ENCODE measurements around the gene VANGL2. TPM values are rescaled to one million over a fixed set of nuclear protein-coding genes. Genes with fewer than 3 reads are reported as not detected.

Gene VANGL2
- total RNA-seq, 1 experiment from 2014 or later, result 3.4 TPM

DNA sequence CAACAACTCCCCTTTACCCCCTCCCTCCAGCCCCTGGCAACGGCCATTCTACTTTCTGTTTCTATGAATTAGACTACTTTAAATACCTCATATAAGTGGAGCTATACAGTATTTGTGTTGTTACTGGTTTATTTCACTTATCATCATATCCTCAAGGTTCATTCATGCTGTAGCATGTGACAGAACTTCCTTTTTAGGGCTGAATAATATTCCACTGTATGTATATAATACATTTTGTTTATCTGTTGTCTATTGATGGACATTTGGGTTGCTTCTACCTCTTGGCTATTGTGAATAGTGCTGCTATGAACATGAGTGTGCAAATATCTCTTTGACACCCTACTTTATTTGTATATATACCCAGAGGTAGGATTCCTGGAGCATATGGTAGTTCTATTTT is 31.3 kb upstream of the VANGL2 start:
- Mint-ChIP-seq H3K9me3 (ENCODE audit: unreplicated experiment) (no peaks in the 10 kb centered on the region), H3K4me3 (ENCODE audit: unreplicated experiment) (no peak overlapping the region), H3K4me1 (ENCODE audit: low read depth, unreplicated experiment) (no peaks in the 10 kb centered on the region), H3K27me3 (ENCODE audit: insufficient read depth, unreplicated experiment) (peaks cover 8% of the 10 kb centered on the region), H3K36me3 (ENCODE audit: insufficient read depth, unreplicated experiment) (peaks cover 4% of the 10 kb centered on the region), H3K27ac (ENCODE audit: unreplicated experiment) (no peak overlapping the region)
- no TSS peak for BruUV-seq (replicated peaks)
- no peak for DNase-seq
- H3K36me3 ChIP-seq (ENCODE audit: control insufficient read depth, insufficient read depth, low read length), result no peaks in the 10 kb centered on the region
- intact Hi-C loops (cut with micrococcal nuclease; ENCODE audit: unreplicated experiment), result no loop called here
- H3K4me3 ChIP-seq (ENCODE audit: low read depth, low read length), result no peak overlapping the region
- ChIA-PET POLR2A (no interaction called here), CTCF (no interaction called here)
- no peaks in the 10 kb centered on the region for H3K9me3 ChIP-seq
- H3K27me3 ChIP-seq (replicated peaks; ENCODE audit: control insufficient read depth, insufficient read depth, low read length), result no peaks in the 10 kb centered on the region
- no peaks in the 10 kb centered on the region for H3K4me1 ChIP-seq
- TF ChIP-seq, protein P1, sequence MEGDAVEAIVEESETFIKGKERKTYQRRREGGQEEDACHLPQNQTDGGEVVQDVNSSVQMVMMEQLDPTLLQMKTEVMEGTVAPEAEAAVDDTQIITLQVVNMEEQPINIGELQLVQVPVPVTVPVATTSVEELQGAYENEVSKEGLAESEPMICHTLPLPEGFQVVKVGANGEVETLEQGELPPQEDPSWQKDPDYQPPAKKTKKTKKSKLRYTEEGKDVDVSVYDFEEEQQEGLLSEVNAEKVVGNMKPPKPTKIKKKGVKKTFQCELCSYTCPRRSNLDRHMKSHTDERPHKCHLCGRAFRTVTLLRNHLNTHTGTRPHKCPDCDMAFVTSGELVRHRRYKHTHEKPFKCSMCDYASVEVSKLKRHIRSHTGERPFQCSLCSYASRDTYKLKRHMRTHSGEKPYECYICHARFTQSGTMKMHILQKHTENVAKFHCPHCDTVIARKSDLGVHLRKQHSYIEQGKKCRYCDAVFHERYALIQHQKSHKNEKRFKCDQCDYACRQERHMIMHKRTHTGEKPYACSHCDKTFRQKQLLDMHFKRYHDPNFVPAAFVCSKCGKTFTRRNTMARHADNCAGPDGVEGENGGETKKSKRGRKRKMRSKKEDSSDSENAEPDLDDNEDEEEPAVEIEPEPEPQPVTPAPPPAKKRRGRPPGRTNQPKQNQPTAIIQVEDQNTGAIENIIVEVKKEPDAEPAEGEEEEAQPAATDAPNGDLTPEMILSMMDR (IDR thresholded peaks at IDR 0.05; ENCODE audit: insufficient read depth in 1 of 2, low read depth in 1 of 2, low read length in 1 of 2, severe bottlenecking in 1 of 2, unreplicated experiment in 1 of 2), result no peak

DNA sequence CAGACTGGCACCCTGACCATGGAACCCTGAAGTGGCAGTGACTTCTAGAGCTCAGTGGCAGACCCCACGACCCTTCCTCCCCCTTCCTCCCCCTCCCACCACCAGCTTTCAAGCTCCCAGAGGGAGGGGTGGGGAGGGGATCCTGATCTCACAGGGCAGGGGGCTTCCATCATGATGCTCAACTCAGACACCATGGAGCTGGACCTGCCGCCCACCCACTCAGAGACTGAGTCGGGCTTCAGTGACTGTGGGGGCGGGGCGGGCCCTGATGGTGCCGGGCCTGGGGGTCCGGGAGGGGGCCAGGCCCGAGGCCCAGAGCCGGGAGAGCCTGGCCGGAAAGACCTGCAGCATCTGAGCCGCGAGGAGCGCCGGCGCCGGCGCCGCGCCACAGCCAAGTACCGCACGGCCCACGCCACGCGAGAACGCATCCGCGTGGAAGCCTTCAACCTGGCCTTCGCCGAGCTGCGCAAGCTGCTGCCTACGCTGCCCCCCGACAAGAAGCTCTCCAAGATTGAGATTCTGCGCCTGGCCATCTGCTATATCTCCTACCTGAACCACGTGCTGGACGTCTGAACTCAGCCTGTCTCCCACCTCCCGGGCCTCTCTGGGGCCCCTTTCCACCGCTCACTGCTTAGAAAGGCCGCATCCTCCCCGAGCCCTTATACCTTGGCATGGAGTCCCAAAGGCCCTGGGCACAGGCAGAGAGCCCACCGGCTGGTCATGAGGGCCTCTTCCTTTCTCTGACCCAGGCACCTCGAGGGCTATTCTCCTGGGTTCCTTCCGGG is 29.6 kb upstream of the VANGL2 start:
- Mint-ChIP-seq H3K9me3 (ENCODE audit: unreplicated experiment) (no peaks in the 10 kb centered on the region), H3K4me3 (ENCODE audit: unreplicated experiment) (no peak overlapping the region), H3K27ac (ENCODE audit: unreplicated experiment) (no peak overlapping the region), H3K27me3 (ENCODE audit: insufficient read depth, unreplicated experiment) (peaks cover 8% of the 10 kb centered on the region), H3K4me1 (ENCODE audit: low read depth, unreplicated experiment) (peaks cover 5% of the 10 kb centered on the region), H3K36me3 (ENCODE audit: insufficient read depth, unreplicated experiment) (no peaks in the 10 kb centered on the region)
- H3K36me3 ChIP-seq (ENCODE audit: control insufficient read depth, insufficient read depth, low read length), result no peaks in the 10 kb centered on the region
- no peak for DNase-seq
- no peak overlapping the region for H3K4me3 ChIP-seq (ENCODE audit: low read depth, low read length)
- H3K27me3 ChIP-seq (replicated peaks; ENCODE audit: control insufficient read depth, insufficient read depth, low read length), result no peaks in the 10 kb centered on the region
- intact Hi-C loops (cut with micrococcal nuclease; ENCODE audit: unreplicated experiment), result loop anchor here (10.0 kb wide), 1 partner anchor 76 kb away; no protein-coding TSS in a partner anchor
- BruUV-seq (replicated peaks), result no TSS peak
- ChIA-PET CTCF (interaction anchor here (0.6 to 1.1 kb wide), 2 partner anchors 17 to 177 kb away, joined by 3 read pairs; no protein-coding TSS in a partner anchor), POLR2A (no interaction called here)
- no peaks in the 10 kb centered on the region for H3K9me3 ChIP-seq
- no peaks in the 10 kb centered on the region for H3K4me1 ChIP-seq
- TF ChIP-seq, protein P1 (IDR thresholded peaks at IDR 0.05; ENCODE audit: insufficient read depth in 1 of 2, low read depth in 1 of 2, low read length in 1 of 2, severe bottlenecking in 1 of 2, unreplicated experiment in 1 of 2), result no peak

DNA sequence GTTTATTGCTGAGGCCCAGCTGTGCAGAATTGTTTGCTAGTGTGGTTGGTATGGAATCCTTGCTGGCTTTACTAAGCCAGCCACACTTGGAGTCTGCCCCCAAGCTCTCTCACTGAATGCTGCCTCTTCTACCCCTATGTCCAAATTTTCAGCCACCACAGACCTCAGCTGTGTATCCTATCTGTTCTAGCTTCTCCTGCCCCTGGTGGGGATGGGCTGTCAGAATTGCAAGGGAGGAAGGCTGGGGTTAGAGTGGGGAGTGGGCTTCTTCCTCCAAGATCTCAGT is 29.1 kb upstream of the VANGL2 start:
- ChIA-PET CTCF (no interaction called here), POLR2A (no interaction called here)
- Mint-ChIP-seq H3K27me3 (ENCODE audit: insufficient read depth, unreplicated experiment) (peaks cover 8% of the 10 kb centered on the region), H3K27ac (ENCODE audit: unreplicated experiment) (no peak overlapping the region), H3K4me1 (ENCODE audit: low read depth, unreplicated experiment) (peaks cover 10% of the 10 kb centered on the region), H3K36me3 (ENCODE audit: insufficient read depth, unreplicated experiment) (no peaks in the 10 kb centered on the region), H3K9me3 (ENCODE audit: unreplicated experiment) (no peaks in the 10 kb centered on the region), H3K4me3 (ENCODE audit: unreplicated experiment) (no peak overlapping the region)
- DNase-seq, result no peak
- intact Hi-C loops (cut with micrococcal nuclease; ENCODE audit: unreplicated experiment), result loop anchor here (10.0 kb wide), 1 partner anchor 76 kb away; no protein-coding TSS in a partner anchor
- TF ChIP-seq, protein P1 (IDR thresholded peaks at IDR 0.05; ENCODE audit: insufficient read depth in 1 of 2, low read depth in 1 of 2, low read length in 1 of 2, severe bottlenecking in 1 of 2, unreplicated experiment in 1 of 2), result no peak
- Histone ChIP-seq H3K36me3 (ENCODE audit: control insufficient read depth, insufficient read depth, low read length) (no peaks in the 10 kb centered on the region), H3K9me3 (no peaks in the 10 kb centered on the region), H3K4me1 (no peaks in the 10 kb centered on the region), H3K4me3 (ENCODE audit: low read depth, low read length) (no peak overlapping the region), H3K27me3 (replicated peaks; ENCODE audit: control insufficient read depth, insufficient read depth, low read length) (no peaks in the 10 kb centered on the region)
- BruUV-seq (replicated peaks), result no TSS peak

Measured in Caco-2 (cell line).